Stimulated activated CD8-positive, alpha-beta memory T cell treated with anti-CD3 and anti-CD28 coated beads, Interleukin-4, amount 100 ng/mL, for 4 hours (primary cell): ENCODE measurements around the gene CTSD.

ENCODE experiments used
- DNase-seq, 2 donors: peaks; one replicate each; pipeline ENCODE4 v3.0.0-alpha.2; 2020; ENCODE audit warnings: low read depth in 2 of 2, low spot score in 1 of 2

CTSD gene

GRCh38 chr11:1756791-1757771 is 6.6 kb downstream of the CTSD start:
- no peak for DNase-seq

- no peak for DNase-seq
Measured at GRCh38 chr11:1755692-1756561, 7.8 kb downstream of the CTSD start.

DNA sequence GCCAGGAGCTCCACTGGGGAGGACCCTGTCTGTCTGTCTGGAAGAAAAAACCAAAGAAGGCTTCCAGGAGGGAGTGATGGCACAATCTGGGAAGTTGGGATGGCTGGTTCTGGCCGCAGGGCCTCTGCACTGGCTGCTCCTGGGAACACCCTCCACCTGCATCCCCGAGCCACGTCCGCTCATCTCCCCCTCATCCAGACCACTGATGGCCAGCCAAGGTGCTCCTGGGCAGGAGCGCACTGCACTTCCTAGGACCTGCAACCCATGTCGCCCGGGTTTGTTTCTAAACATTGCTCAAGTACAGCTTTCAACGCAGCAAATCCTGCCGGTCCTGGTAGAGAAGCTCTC is 8.4 kb downstream of the CTSD start:
- DNase-seq, result no peak

DNA sequence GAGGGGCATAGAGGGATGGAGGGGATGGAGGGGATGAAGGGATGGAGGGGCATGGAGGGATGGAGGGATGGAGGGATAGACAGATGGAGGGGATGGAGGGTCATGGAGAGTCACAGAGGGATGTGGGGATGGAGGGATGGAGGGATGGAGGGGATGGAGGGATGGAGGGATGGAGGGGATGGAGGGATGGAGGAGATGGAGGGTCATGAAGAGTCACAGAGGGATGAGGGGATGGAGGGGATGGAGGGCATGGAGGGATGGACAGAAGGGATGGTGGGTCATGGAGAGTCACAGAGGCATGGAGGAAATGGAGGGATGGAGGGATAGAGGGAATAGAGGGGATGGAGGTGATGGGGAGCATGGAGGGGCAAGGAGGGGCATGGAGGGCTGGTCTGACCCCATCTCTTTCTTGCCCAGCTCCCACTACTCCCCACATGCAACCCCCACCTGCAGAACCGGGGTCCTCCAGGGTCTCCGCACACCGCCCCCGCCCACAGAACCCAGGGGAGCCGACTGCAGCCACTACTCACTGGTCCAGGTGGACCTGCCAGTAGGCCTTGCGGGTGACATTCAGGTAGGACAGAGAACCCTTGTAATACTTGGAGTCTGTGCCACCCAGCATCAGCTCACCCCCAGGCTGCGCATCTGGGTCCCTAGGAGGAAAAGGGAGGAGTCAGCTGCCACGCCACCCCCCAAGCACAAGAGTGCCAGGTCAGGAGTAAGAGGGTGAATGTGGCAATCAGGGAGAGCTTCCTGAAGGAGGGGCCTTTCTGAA is 9.2 kb downstream of the CTSD start:
- no peak for DNase-seq

DNA sequence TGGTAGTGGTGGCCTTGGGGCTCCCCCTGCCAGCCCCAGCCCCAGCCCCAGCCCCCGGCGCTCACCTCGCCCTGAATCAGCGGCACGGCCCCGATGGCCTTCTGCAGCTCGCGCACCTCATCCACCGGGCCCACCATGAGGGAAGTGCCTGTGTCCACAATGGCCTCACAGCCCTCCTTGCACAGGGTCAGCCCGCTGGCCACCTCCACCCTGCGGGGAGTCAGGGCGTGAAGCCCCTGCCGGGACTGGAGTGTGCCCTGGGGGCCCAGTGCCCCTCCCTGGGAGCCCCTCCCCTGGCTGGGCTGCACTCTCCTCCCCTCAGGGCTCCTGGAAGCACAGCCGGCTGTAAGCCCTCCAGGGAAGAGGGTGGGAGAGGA is 9.8 kb downstream of the CTSD start:
- DNase-seq, result no peak

GRCh38 chr11:1753229-1753928 is 10.3 kb downstream of the CTSD start:
- DNase-seq, result no peak

GRCh38 chr11:1752907-1753228 is 10.9 kb downstream of the CTSD start:
- no peak for DNase-seq

GRCh38 chr11:1751999-1752906 is 11.5 kb downstream of the CTSD start:
- DNase-seq, result no peak

- no peak for DNase-seq
Measured at GRCh38 chr11:1751531-1751921, 12.2 kb downstream of the CTSD start.

- DNase-seq, result no peak
Measured at GRCh38 chr11:1750840-1751530, 12.7 kb downstream of the CTSD start.

DNA sequence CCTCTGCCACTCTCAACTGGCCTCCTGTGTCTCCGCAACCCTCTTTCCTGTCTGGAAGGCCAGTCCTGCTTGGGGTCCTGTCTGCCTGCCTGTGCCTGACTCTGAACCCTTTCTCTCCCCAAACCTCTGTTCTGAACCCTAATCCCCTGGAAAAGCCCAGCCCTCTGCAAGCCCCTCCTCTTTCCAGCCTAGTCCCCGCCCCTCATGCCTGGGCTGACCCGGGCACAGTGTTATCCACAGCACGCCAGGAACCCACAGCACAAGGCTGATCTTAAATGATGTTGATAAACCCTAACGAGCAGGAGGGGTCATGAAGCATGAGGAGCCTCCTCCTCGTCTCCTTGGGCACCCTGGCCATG is 13.3 kb downstream of the CTSD start, which contains the start of gene IFITM10:
TSS of gene IFITM10 (minus strand) at position 115 of the 359 bp plus-strand sequence. CDS start 153 bp downstream, outside the sequence.
- no peak for DNase-seq

DNA sequence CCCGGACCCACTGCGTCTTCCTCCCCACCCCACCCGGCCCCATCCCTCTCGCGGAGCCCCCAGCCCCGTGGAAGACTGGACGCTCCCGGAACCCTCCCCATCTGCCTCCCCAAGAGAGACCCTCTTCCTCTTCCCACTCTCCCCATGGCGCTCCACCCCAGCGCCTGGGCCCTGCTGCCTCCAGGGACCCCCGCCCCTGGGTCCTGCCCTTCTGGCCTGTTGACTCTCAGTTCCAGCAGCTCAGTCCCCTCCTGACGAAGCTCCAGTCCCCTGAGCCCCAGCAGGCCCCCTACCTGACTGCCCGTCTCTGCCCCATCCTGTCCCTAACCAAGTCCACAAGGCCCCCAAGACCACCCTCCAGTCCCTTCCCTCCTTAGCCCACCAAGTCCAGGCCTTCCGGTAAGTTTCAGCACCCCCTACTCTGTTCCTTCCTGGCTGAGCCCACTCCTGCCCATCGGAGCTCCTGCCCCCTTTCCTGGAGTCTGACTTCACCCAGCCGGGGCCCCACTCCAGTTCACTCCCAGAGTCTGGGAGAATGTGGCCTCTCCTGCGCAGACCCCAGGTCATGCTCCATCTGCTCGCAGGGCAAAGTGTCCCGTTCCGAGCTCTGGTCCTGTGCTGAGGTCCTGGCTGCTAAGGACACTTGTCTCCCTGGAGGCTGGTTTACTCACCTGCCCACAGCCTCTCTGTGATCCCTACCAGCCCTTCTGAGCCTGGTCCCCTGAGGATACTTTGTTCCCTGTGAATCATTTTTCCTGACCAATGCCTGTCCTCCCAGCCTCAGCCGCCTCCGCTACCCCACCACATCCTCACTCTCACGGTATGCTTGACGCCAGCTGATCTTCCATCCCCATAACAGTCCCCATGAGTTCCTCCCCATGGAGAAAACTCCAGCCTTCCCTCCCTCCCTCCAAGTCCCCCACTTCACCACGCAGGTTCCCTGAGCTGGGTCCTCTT is 14.1 kb downstream of the CTSD start:
- DNase-seq, result no peak

- no peak for DNase-seq
Measured at GRCh38 chr11:1748636-1749394, 14.9 kb downstream of the CTSD start.

DNA sequence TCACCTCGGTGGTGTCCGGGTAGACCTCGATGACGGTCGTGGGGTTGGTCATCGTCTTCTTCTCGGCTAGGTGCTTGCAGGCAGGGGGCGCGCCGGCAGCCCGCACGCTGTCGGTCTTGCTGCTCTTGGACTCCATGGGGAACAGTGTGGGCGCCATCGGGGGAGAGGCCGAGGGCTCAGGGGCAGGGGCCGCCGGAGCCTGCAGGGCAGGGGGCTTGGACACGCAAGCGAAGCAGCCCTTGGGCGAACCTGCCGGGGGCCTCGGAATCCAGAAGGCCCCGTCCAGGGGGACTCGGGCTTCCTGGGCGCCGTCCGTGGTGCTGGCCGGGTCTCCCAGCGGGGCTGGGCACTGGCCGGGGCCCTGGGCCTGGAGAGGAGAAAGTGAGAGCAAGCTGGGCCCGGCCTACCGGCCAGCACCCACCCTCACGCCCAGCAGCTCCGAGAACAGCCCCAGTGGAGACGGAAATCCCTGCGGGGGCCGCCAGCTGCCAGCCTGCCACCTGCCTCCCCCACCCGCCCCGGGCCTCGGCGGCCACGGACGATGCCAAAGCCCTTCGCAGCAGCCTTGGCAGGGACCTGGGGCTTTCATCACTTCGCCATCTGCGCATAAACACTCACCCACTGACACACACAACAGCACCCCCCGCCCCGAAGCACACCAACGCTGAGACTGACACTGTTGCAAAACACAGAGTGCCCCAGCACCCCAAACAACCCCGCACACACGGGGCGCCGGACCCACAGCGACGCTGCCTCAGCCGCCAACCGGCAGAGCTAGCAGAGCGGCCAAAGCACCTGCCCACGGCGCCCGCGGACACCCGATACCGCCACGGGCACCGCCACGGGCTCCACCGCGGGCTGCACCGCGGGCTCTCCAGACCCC is 15.7 kb downstream of the CTSD start:
- no peak for DNase-seq

GRCh38 chr11:1746956-1747752 is 16.6 kb downstream of the CTSD start:
- no peak for DNase-seq

DNA sequence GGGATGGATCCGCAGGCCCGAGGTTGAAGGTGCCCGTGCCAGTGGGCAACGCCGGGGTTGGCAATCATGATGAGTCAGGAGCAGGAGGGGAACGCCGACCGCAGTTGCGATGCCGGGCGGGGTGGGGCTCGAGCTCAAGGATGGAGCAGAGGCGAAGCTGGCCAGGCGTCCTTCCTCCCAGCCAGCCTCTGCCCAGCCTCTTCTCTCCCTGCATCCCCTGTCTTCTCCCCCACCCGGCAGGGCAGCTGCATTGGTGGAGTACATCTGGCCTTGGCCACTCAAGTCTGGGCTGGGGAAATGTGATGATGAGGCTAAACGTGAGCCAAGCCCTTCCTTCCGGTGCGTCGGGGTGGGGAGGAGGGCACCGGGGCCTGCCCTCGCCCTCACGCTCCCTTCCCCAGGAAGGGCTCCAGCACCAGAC is 17.2 kb downstream of the CTSD start:
- DNase-seq, result no peak
